ENCODE results near the gene ZNF554. TPM values are rescaled to one million over a fixed set of nuclear protein-coding genes. Genes with fewer than 3 reads are reported as not detected.
A peak's percentile ranks its signal among the peaks of the same experiment; 100 is the strongest.

Gene ZNF554
- total and polyA plus RNA-seq, 2 of the 8 experiments (the other 6 are each of a cell fraction or from before 2014, with no cell fraction given): 1.8 to 5.7 TPM

- ChIA-PET CTCF (ENCODE audit: partially characterized antibody) (no interaction called here), POLR2A (ENCODE audit: partially characterized antibody) (interaction anchor here (1.0 to 1.5 kb wide), 2 partner anchors 9 to 13 kb away, joined by 3 to 5 read pairs; no protein-coding TSS in a partner anchor)
- peaks cover 7 to 10% of the 10 kb centered on the region in 2 experiments for H4K20me1 ChIP-seq (replicated peaks in 1 of 2; ENCODE audit: control insufficient read depth in 1 of 2, insufficient read depth in 2 of 2, low read length in 2 of 2)
- no peak overlapping the region for H3K23ac ChIP-seq (ENCODE audit: insufficient read length)
- H3K36me3 ChIP-seq (ENCODE audit: control insufficient read depth in 2 of 4, insufficient read depth in 4 of 4, low read length in 3 of 4): peaks cover 12 to 50% (median 38%) of the 10 kb centered on the region in 4 experiments; a peak in 6 of 8 replicates
- H2BK120ac ChIP-seq (replicated peaks; ENCODE audit: low read depth, low read length): no peak overlapping the region
- WGBS, 2 experiments (ENCODE audit: extremely low coverage in 1 of 2, insufficient coverage in 1 of 2, insufficient read length in 1 of 2, insufficient replicate concordance in 2 of 2, low coverage in 1 of 2, low lambda C conversion rate in 2 of 2, missing lambda C conversion rate in 1 of 2): 86% methylated on average over 25 of the region's 35 CpGs; no CpG with 5 or more reads in 1 of the 2 experiments
- no peak overlapping the region for H2AK5ac ChIP-seq (ENCODE audit: low read depth, low read length)
- H3K79me1 ChIP-seq (ENCODE audit: low read depth, low read length): no peaks in the 10 kb centered on the region
- no peak overlapping the region for H2BK15ac ChIP-seq (ENCODE audit: low read length)
- H3K4me2 ChIP-seq (ENCODE audit: insufficient read depth in 1 of 2, low read depth in 2 of 2, low read length in 2 of 2): no peak overlapping the region
- H2BK12ac ChIP-seq (ENCODE audit: low read depth, low read length): no peak overlapping the region
- H3K9ac ChIP-seq (replicated peaks in 1 of 4; ENCODE audit: extremely low read depth in 1 of 4, low read depth in 3 of 4, low read length in 3 of 4): no peak overlapping the region
- no peak overlapping the region for H3K18ac ChIP-seq (ENCODE audit: extremely low read depth, low read length)
- H3K14ac ChIP-seq (ENCODE audit: insufficient read length): no peak overlapping the region
- H4K8ac ChIP-seq (ENCODE audit: extremely low read depth, insufficient read depth, low read length): no peak overlapping the region
- no peak overlapping the region for H2BK20ac ChIP-seq (ENCODE audit: low read length)
- H3K4ac ChIP-seq (replicated peaks; ENCODE audit: insufficient read length, low read depth, low read length): no peak overlapping the region
- no peak overlapping the region for H3K56ac ChIP-seq (replicated peaks; ENCODE audit: insufficient read length, low read depth, low read length)
- FAIRE-seq: no peak
- H3K27me3 ChIP-seq (replicated peaks in 1 of 4; ENCODE audit: control insufficient read depth in 3 of 4, extremely low read depth in 1 of 4, insufficient read depth in 3 of 4, low read length in 3 of 4): no peaks in the 10 kb centered on the region
- H2BK5ac ChIP-seq (ENCODE audit: low read depth, low read length): no peak overlapping the region
- no peak overlapping the region for H4K91ac ChIP-seq (replicated peaks; ENCODE audit: insufficient read length, low read length)
- H4K5ac ChIP-seq (ENCODE audit: insufficient read length, low read depth, low read length): no peak overlapping the region
- no peaks in the 10 kb centered on the region for H3K79me2 ChIP-seq (ENCODE audit: control insufficient read depth in 1 of 2, insufficient read depth in 2 of 2, low read length in 2 of 2)
- no peak overlapping the region for H2AFZ ChIP-seq (ENCODE audit: low read length)
- H3K4me1 ChIP-seq (replicated peaks in 1 of 4; ENCODE audit: control insufficient read depth in 3 of 4, insufficient read depth in 4 of 4, low read length in 3 of 4): no peaks in the 10 kb centered on the region
- peak in 1 of 2 experiments; percentile 35 for DNase-seq (ENCODE audit: low read depth in 1 of 2, low spot score in 2 of 2)
- no peaks in the 10 kb centered on the region for H3K23me2 ChIP-seq (ENCODE audit: low read depth, low read length)
- H3K27ac ChIP-seq (ENCODE audit: low read depth, low read length): no peak overlapping the region
- H3K9me3 ChIP-seq (ENCODE audit: insufficient read depth in 2 of 2, low read depth in 1 of 2, low read length in 1 of 2): no peaks in the 10 kb centered on the region
- H3K4me3 ChIP-seq (ENCODE audit: extremely low read depth in 1 of 4, insufficient read depth in 2 of 4, low read depth in 3 of 4, low read length in 4 of 4): no peak overlapping the region
- TF ChIP-seq CTCF (IDR thresholded peaks at IDR 0.05; ENCODE audit: control extremely low read depth in 1 of 3, insufficient read depth in 1 of 3, low read depth in 1 of 3, low read length in 3 of 3) (no peak), SRF (IDR thresholded peaks at IDR 0.05; ENCODE audit: low read depth, low read length) (no peak), MAFK (IDR thresholded peaks at IDR 0.05; ENCODE audit: low read depth, low read length) (no peak), PHF8 (conservative IDR thresholded peaks at IDR 0.05; ENCODE audit: low read depth, low read length) (no peak)
These were observed 6.2 kb upstream of the ZNF554 start for GRCh38 chr19:2813235-2814160.
